ENCODE measurements around the gene SH3RF2. TPM values are rescaled to one million over a fixed set of nuclear protein-coding genes. Genes with fewer than 3 reads are reported as not detected.
A peak's percentile ranks its signal among the peaks of the same experiment; 100 is the strongest.

SH3RF2 gene
- total RNA-seq, 2 donors from 2014 or later = 2.6 to 3.2 TPM

GRCh38 chr5:146005723-146006122 is 69.3 kb downstream of the SH3RF2 start:
- no peaks in the 10 kb centered on the region for H3K27me3 Mint-ChIP-seq (ENCODE audit: insufficient read depth)
- no peak for DNase-seq
- H3K36me3 ChIP-seq (ENCODE audit: control insufficient read depth, insufficient read depth, low read length) = no peaks in the 10 kb centered on the region
- H3K9me3 ChIP-seq (ENCODE audit: control insufficient read depth, low read length) = no peaks in the 10 kb centered on the region
- H3K27me3 ChIP-seq (ENCODE audit: control insufficient read depth, insufficient read depth, low read length, poor library complexity, severe bottlenecking) = no peaks in the 10 kb centered on the region
- peaks cover 4% of the 10 kb centered on the region for H3K9me3 Mint-ChIP-seq
- no peaks in the 10 kb centered on the region for H3K4me1 ChIP-seq (ENCODE audit: control insufficient read depth, insufficient read depth, low read length)
- no peak overlapping the region for H3K4me3 Mint-ChIP-seq
- H3K27ac Mint-ChIP-seq = no peak overlapping the region
- H3K36me3 Mint-ChIP-seq (ENCODE audit: low read depth) = peaks cover 2% of the 10 kb centered on the region
- H3K4me3 ChIP-seq (ENCODE audit: low read length) = no peak overlapping the region
- no peak for TF ChIP-seq CTCF (conservative IDR thresholded peaks at IDR 0.05)
- peaks cover 10% of the 10 kb centered on the region for H3K4me1 Mint-ChIP-seq
- no peak overlapping the region for H3K27ac ChIP-seq (ENCODE audit: low read depth, low read length)
- H3K9ac ChIP-seq (ENCODE audit: extremely low read depth, low read length, poor library complexity, severe bottlenecking) = no peak overlapping the region

- Histone ChIP-seq H3K9me3 (ENCODE audit: control insufficient read depth, low read length) (no peaks in the 10 kb centered on the region), H3K27me3 (ENCODE audit: control insufficient read depth, insufficient read depth, low read length, poor library complexity, severe bottlenecking) (no peaks in the 10 kb centered on the region), H3K36me3 (ENCODE audit: control insufficient read depth, insufficient read depth, low read length) (no peaks in the 10 kb centered on the region), H3K4me3 (ENCODE audit: low read length) (no peak overlapping the region), H3K9ac (ENCODE audit: extremely low read depth, low read length, poor library complexity, severe bottlenecking) (no peak overlapping the region), H3K27ac (ENCODE audit: low read depth, low read length) (no peak overlapping the region), H3K4me1 (ENCODE audit: control insufficient read depth, insufficient read depth, low read length) (no peaks in the 10 kb centered on the region)
- Mint-ChIP-seq H3K9me3 (peaks cover 8% of the 10 kb centered on the region), H3K27ac (no peak overlapping the region), H3K4me3 (no peak overlapping the region), H3K27me3 (ENCODE audit: insufficient read depth) (no peaks in the 10 kb centered on the region), H3K36me3 (ENCODE audit: low read depth) (peaks cover 2% of the 10 kb centered on the region), H3K4me1 (peaks cover 10% of the 10 kb centered on the region)
- TF ChIP-seq CTCF (conservative IDR thresholded peaks at IDR 0.05) = no peak
- no peak for DNase-seq
- 89 to 94% methylated on average over 6 of the region's 6 CpGs for WGBS, 2 experiments (ENCODE audit: insufficient coverage in 1 of 2, insufficient read length in 1 of 2)
Observed at GRCh38 chr5:146006470-146007190, 70.3 kb downstream of the SH3RF2 start.

GRCh38 chr5:146007270-146007669 is 70.9 kb downstream of the SH3RF2 start:
- H3K4me1 Mint-ChIP-seq = peaks cover 10% of the 10 kb centered on the region
- DNase-seq = peak; percentile 68

More at GRCh38 chr5:146007270-146007669, 70.9 kb downstream of the SH3RF2 start:
- WGBS, 2 experiments (ENCODE audit: insufficient coverage in 1 of 2, insufficient read length in 1 of 2) = 77 to 85% methylated on average over 2 to 3 of the region's 3 CpGs
- no peak overlapping the region for H3K4me3 Mint-ChIP-seq
- H3K27ac Mint-ChIP-seq = no peak overlapping the region
- H3K9me3 Mint-ChIP-seq = peaks cover 8% of the 10 kb centered on the region
- H3K36me3 Mint-ChIP-seq (ENCODE audit: low read depth) = peaks cover 2% of the 10 kb centered on the region
- H3K9ac ChIP-seq (ENCODE audit: extremely low read depth, low read length, poor library complexity, severe bottlenecking) = no peak overlapping the region
- H3K9me3 ChIP-seq (ENCODE audit: control insufficient read depth, low read length) = no peaks in the 10 kb centered on the region
- no peaks in the 10 kb centered on the region for H3K27me3 Mint-ChIP-seq (ENCODE audit: insufficient read depth)
- peak; percentile 66 for TF ChIP-seq CTCF (conservative IDR thresholded peaks at IDR 0.05)
- no peaks in the 10 kb centered on the region for H3K4me1 ChIP-seq (ENCODE audit: control insufficient read depth, insufficient read depth, low read length)
- no peaks in the 10 kb centered on the region for H3K27me3 ChIP-seq (ENCODE audit: control insufficient read depth, insufficient read depth, low read length, poor library complexity, severe bottlenecking)
- H3K36me3 ChIP-seq (ENCODE audit: control insufficient read depth, insufficient read depth, low read length) = no peaks in the 10 kb centered on the region
- no peak overlapping the region for H3K27ac ChIP-seq (ENCODE audit: low read depth, low read length)
- H3K4me3 ChIP-seq (ENCODE audit: low read length) = no peak overlapping the region

Data from endodermal cell (in vitro differentiated cells).